OCI-LY3 (cell line): ENCODE results near the gene ZNRF1.

Source experiments
- H2AFZ ChIP-seq: fragments of 200-600, 300-600 bp; shearing (Covaris generic); 2 replicates; pipeline ENCODE4 v1.6.0; 2014; ENCODE audit warnings: antibody characterized with exemption, low read depth, low read length
- H3K27ac ChIP-seq: fragments of 200-600, 300-600 bp; sonication (generic); 2 replicates; pipeline ENCODE4 v1.5.1; 2014; ENCODE audit warnings: mild to moderate bottlenecking, low read length, moderate library complexity, mixed read lengths
- H3K27me3 ChIP-seq: fragments of 200-600, 300-600 bp; sonication (generic); 2 replicates; pipeline ENCODE4 v1.6.1; 2014; ENCODE audit warnings: low read depth, low read length, mixed read lengths
- H3K36me3 ChIP-seq: fragments of 200-600, 300-600 bp; sonication (generic); replicated peaks from 2 replicates; pipeline ENCODE3; 2014; ENCODE audit warnings: low read depth, low read length, mixed read lengths
- H3K4me1 ChIP-seq: fragments of 300-600, 200-600 bp; sonication (generic); 2 replicates; pipeline ENCODE4 v1.6.1; 2014; ENCODE audit warnings: low read length, mixed read lengths
- H3K4me2 ChIP-seq: fragments of 200-600, 300-600 bp; sonication (generic); 2 replicates; pipeline ENCODE4 v1.6.1; 2014; ENCODE audit warnings: low read length, mixed read lengths
- H3K4me3 ChIP-seq: fragments of 300-600, 200-600 bp; sonication (generic); 2 replicates; pipeline ENCODE4 v1.5.1; 2014; ENCODE audit warnings: antibody characterized with exemption, mild to moderate bottlenecking, low read length, moderate library complexity
- H3K79me2 ChIP-seq: fragments of 300-600, 200-600 bp; shearing (Covaris generic); 2 replicates; pipeline ENCODE4 v1.6.1; 2014; ENCODE audit warnings: mild to moderate bottlenecking, low read length, mixed read lengths
- H3K9ac ChIP-seq: fragments of 300-600, 200-600 bp; shearing (Covaris generic); 2 replicates; pipeline ENCODE4 v1.6.0; 2014; ENCODE audit warnings: mild to moderate bottlenecking, low read length, moderate library complexity
- H3K9me3 ChIP-seq: fragments of 200-600, 300-600 bp; shearing (Covaris generic); 2 replicates; pipeline ENCODE4 v1.6.1; 2014; ENCODE audit warnings: low read length, mixed read lengths; ENCODE audit not compliant: insufficient read depth
- H4K20me1 ChIP-seq: fragments of 200-600, 300-600 bp; sonication (generic); 2 replicates; pipeline ENCODE4 v1.6.1; 2016; ENCODE audit warnings: low read length, mixed read lengths; ENCODE audit not compliant: insufficient read depth
- CTCF ChIP-seq: fragments of 200-600, 300-600 bp; sonication (generic); IDR thresholded peaks from 2 replicates; pipeline ENCODE4 v1.5.1; 2014; ENCODE audit warnings: antibody characterized with exemption, low read length, low read depth
- EZH2phosphoT487 ChIP-seq: fragments of 200-600 bp; shearing (Covaris generic); IDR thresholded peaks from 2 replicates; pipeline ENCODE4 v1.6.1; 2018; ENCODE audit warnings: antibody characterized with exemption, mixed run types, low read depth

ZNRF1 gene

GRCh38 chr16:75045424-75045823 lies 46.6 kb downstream of the ZNRF1 start:
- H4K20me1 ChIP-seq = no peaks in the 10 kb centered on the region
- no peaks in the 10 kb centered on the region for H3K9me3 ChIP-seq
- H3K79me2 ChIP-seq = no peaks in the 10 kb centered on the region
- H3K4me1 ChIP-seq = no peaks in the 10 kb centered on the region
- H3K27ac ChIP-seq = no peak overlapping the region
- H2AFZ ChIP-seq = no peak overlapping the region
- no peaks in the 10 kb centered on the region for H3K27me3 ChIP-seq
- H3K4me3 ChIP-seq = no peak overlapping the region
- H3K36me3 ChIP-seq = no peaks in the 10 kb centered on the region
- no peak overlapping the region for H3K4me2 ChIP-seq
- TF ChIP-seq CTCF (no peak), EZH2phosphoT487 (no peak)
- no peak overlapping the region for H3K9ac ChIP-seq

- Histone ChIP-seq H3K9me3 (no peaks in the 10 kb centered on the region), H3K9ac (no peak overlapping the region), H3K4me2 (no peak overlapping the region), H3K4me3 (no peak overlapping the region), H2AFZ (no peak overlapping the region), H3K36me3 (no peaks in the 10 kb centered on the region), H3K27me3 (no peaks in the 10 kb centered on the region), H3K27ac (no peak overlapping the region), H4K20me1 (no peaks in the 10 kb centered on the region), H3K79me2 (no peaks in the 10 kb centered on the region), H3K4me1 (no peaks in the 10 kb centered on the region)
- TF ChIP-seq CTCF (no peak), EZH2phosphoT487 (no peak)
These were observed 49.2 kb downstream of the ZNRF1 start for GRCh38 chr16:75048054-75048453.

GRCh38 chr16:75048530-75048929 lies 49.7 kb downstream of the ZNRF1 start:
- H3K27me3 ChIP-seq = no peaks in the 10 kb centered on the region
- no peak overlapping the region for H3K27ac ChIP-seq
- no peak overlapping the region for H2AFZ ChIP-seq
- H3K4me1 ChIP-seq = no peaks in the 10 kb centered on the region
- no peaks in the 10 kb centered on the region for H3K36me3 ChIP-seq
- H3K79me2 ChIP-seq = no peaks in the 10 kb centered on the region
- no peak for TF ChIP-seq EZH2phosphoT487
- TF ChIP-seq CTCF = no peak
- no peak overlapping the region for H3K9ac ChIP-seq
- H3K9me3 ChIP-seq = no peaks in the 10 kb centered on the region
- H3K4me3 ChIP-seq = no peak overlapping the region
- no peaks in the 10 kb centered on the region for H4K20me1 ChIP-seq
- no peak overlapping the region for H3K4me2 ChIP-seq

- Histone ChIP-seq H3K4me2 (no peak overlapping the region), H3K4me3 (no peak overlapping the region), H3K9ac (no peak overlapping the region), H3K79me2 (no peaks in the 10 kb centered on the region), H3K27me3 (no peaks in the 10 kb centered on the region), H3K27ac (no peak overlapping the region), H3K36me3 (no peaks in the 10 kb centered on the region), H3K9me3 (no peaks in the 10 kb centered on the region), H2AFZ (no peak overlapping the region), H4K20me1 (peaks cover 4% of the 10 kb centered on the region; the same call in 1 of the 2 replicates), H3K4me1 (no peaks in the 10 kb centered on the region)
- no peak for TF ChIP-seq EZH2phosphoT487
- TF ChIP-seq CTCF = no peak
These were observed 53.8 kb downstream of the ZNRF1 start for GRCh38 chr16:75052481-75053202.
